Activated CD4-positive, alpha-beta memory T cell treated with anti-CD3 and anti-CD28 coated beads for 36 hours (primary cell): ENCODE results near the gene SGF29. TPM values are rescaled to one million over a fixed set of nuclear protein-coding genes. Genes with fewer than 3 reads are reported as not detected.
"Not testable (repeated sequence)": the region's sequence is repeated elsewhere in the genome, so short reads cannot be mapped to it uniquely, and the experiment has no call there.

Experiments used
- CTCF ChIA-PET: fragments of 350-600 bp; sonication (Branson Sonifier 250); formaldehyde crosslinking; loops from one replicate; lab custom pipeline; 2021; ENCODE audit warnings: antibody characterized with exemption, inconsistent platforms; lab: Charles Lee
- POLR2A ChIA-PET: fragments of 350-600 bp; sonication (Branson Sonifier 250); formaldehyde crosslinking; loops from one replicate; lab custom pipeline; 2021; ENCODE audit warnings: antibody characterized with exemption; lab: Charles Lee
- DNase-seq: peaks from one replicate; pipeline ENCODE4 v3.0.0-alpha.2; 2020
- H3K27ac Mint-ChIP-seq: one replicate; pipeline ENCODE4 v1.8.0; 2021; ENCODE audit warnings: mixed read lengths
- H3K27me3 Mint-ChIP-seq: one replicate; pipeline ENCODE4 v1.8.0; 2021; ENCODE audit warnings: mixed read lengths
- H3K36me3 Mint-ChIP-seq: one replicate; pipeline ENCODE4 v1.8.0; 2021; ENCODE audit warnings: mixed read lengths
- H3K4me1 Mint-ChIP-seq: one replicate; pipeline ENCODE4 v1.8.0; 2021; ENCODE audit warnings: low read depth, mixed read lengths
- H3K4me3 Mint-ChIP-seq: one replicate; pipeline ENCODE4 v1.8.0; 2021; ENCODE audit warnings: mild to moderate bottlenecking, mixed read lengths
- H3K9me3 Mint-ChIP-seq: one replicate; pipeline ENCODE4 v1.8.0; 2021; ENCODE audit warnings: mixed read lengths
- intact Hi-C: fragments of 100-400 bp; cut with micrococcal nuclease; formaldehyde crosslinking; loops from one replicate; pipeline ENCODE4 v1.15.1; 2023
- total RNA-seq, 2 experiments: library from RNA; stranded (reverse); gene quantifications; one replicate each; pipeline ENCODE4 v1.2.3, GENCODE V29; 2021

The SGF29 gene
- total RNA-seq, 2 experiments from 2014 or later: 17.8 to 18.5 TPM

- DNase-seq: no peak
- Mint-ChIP-seq H3K4me3 (no peak overlapping the region), H3K27ac (no peak overlapping the region), H3K4me1 (no peaks in the 10 kb centered on the region), H3K27me3 (no peaks in the 10 kb centered on the region), H3K36me3 (peaks cover 9% of the 10 kb centered on the region), H3K9me3 (no peaks in the 10 kb centered on the region)
- intact Hi-C loops: no loop called here
- CTCF ChIA-PET: no interaction called here
- POLR2A ChIA-PET: no interaction called here
Observed at GRCh38 chr16:28591355-28591754, 37.6 kb downstream of the SGF29 start.

- H3K4me1 Mint-ChIP-seq: no peaks in the 10 kb centered on the region
- ChIA-PET CTCF (no interaction called here), POLR2A (no interaction called here)
- DNase-seq: no peak
- no peak overlapping the region for H3K27ac Mint-ChIP-seq
- no peak overlapping the region for H3K4me3 Mint-ChIP-seq
- no peaks in the 10 kb centered on the region for H3K27me3 Mint-ChIP-seq
- peaks cover 4% of the 10 kb centered on the region for H3K36me3 Mint-ChIP-seq
- intact Hi-C loops: no loop called here
- no peaks in the 10 kb centered on the region for H3K9me3 Mint-ChIP-seq
Observed at GRCh38 chr16:28592511-28592910, 38.8 kb downstream of the SGF29 start.

GRCh38 chr16:28592979-28593553, 39.3 kb downstream of the SGF29 start:
- CTCF ChIA-PET: no interaction called here
- no peaks in the 10 kb centered on the region for H3K9me3 Mint-ChIP-seq

GRCh38 chr16:28595451-28595850, 41.7 kb downstream of the SGF29 start:
- H3K36me3 Mint-ChIP-seq, H3K27ac Mint-ChIP-seq, DNase-seq, CTCF ChIA-PET, H3K4me3 Mint-ChIP-seq, H3K9me3 Mint-ChIP-seq, H3K27me3 Mint-ChIP-seq, intact Hi-C loops, H3K4me1 Mint-ChIP-seq: not testable (repeated sequence)
- POLR2A ChIA-PET: interaction anchor here (0.6 kb wide), 1 partner anchor 71 kb away, joined by 3 read pairs; no protein-coding TSS in a partner anchor

More at GRCh38 chr16:28592979-28593553, 39.3 kb downstream of the SGF29 start:
- Mint-ChIP-seq H3K4me1 (no peaks in the 10 kb centered on the region), H3K36me3 (peaks cover 4% of the 10 kb centered on the region), H3K4me3 (no peak overlapping the region), H3K27me3 (no peaks in the 10 kb centered on the region), H3K27ac (no peak overlapping the region)
- DNase-seq: no peak
- intact Hi-C loops: no loop called here
- POLR2A ChIA-PET: no interaction called here

GRCh38 chr16:28596115-28596630, 42.5 kb downstream of the SGF29 start:
- Mint-ChIP-seq H3K4me3 (no peak overlapping the region), H3K27me3 (no peaks in the 10 kb centered on the region), H3K27ac (no peak overlapping the region), H3K4me1 (no peaks in the 10 kb centered on the region), H3K9me3 (no peaks in the 10 kb centered on the region), H3K36me3 (no peaks in the 10 kb centered on the region)
- ChIA-PET POLR2A (interaction anchor here (0.6 kb wide), 1 partner anchor 71 kb away, joined by 3 read pairs; no protein-coding TSS in a partner anchor), CTCF (no interaction called here)
- DNase-seq: no peak
- intact Hi-C loops: no loop called here

GRCh38 chr16:28596840-28597691, 43.3 kb downstream of the SGF29 start, which contains the start of gene SULT1A2:
Gene SULT1A2 (minus strand): TSS chr16:28597050. CDS start chr16:28595930, 1,120 bp downstream.
- DNase-seq: no peak
- ChIA-PET POLR2A (no interaction called here), CTCF (no interaction called here)
- no peaks in the 10 kb centered on the region for H3K27me3 Mint-ChIP-seq
- no peaks in the 10 kb centered on the region for H3K36me3 Mint-ChIP-seq
- H3K4me1 Mint-ChIP-seq: no peaks in the 10 kb centered on the region
- no peak within 1 kb of the TSS for H3K4me3 Mint-ChIP-seq
- H3K27ac Mint-ChIP-seq: no peak within 1 kb of the TSS
- intact Hi-C loops: no loop called here
- H3K9me3 Mint-ChIP-seq: no peaks in the 10 kb centered on the region

- ChIA-PET POLR2A (no interaction called here), CTCF (interaction anchor here (0.9 kb wide), 1 partner anchor 24 kb away, joined by 3 read pairs; no protein-coding TSS in a partner anchor)
- Mint-ChIP-seq H3K27ac (no peak overlapping the region), H3K27me3 (no peaks in the 10 kb centered on the region), H3K4me3 (no peak overlapping the region), H3K36me3 (no peaks in the 10 kb centered on the region), H3K4me1 (no peaks in the 10 kb centered on the region), H3K9me3 (no peaks in the 10 kb centered on the region)
- intact Hi-C loops: no loop called here
- no peak for DNase-seq
Observed at GRCh38 chr16:28597692-28598261, 44.1 kb downstream of the SGF29 start.

GRCh38 chr16:28599377-28600285, 45.9 kb downstream of the SGF29 start:
- DNase-seq, H3K4me3 Mint-ChIP-seq, POLR2A ChIA-PET, H3K27ac Mint-ChIP-seq, H3K4me1 Mint-ChIP-seq, CTCF ChIA-PET, H3K27me3 Mint-ChIP-seq, intact Hi-C loops, H3K36me3 Mint-ChIP-seq, H3K9me3 Mint-ChIP-seq: not testable (repeated sequence)

GRCh38 chr16:28600965-28601364, 47.2 kb downstream of the SGF29 start:
- POLR2A ChIA-PET, CTCF ChIA-PET, intact Hi-C loops, DNase-seq, H3K9me3 Mint-ChIP-seq, H3K27ac Mint-ChIP-seq, H3K4me1 Mint-ChIP-seq, H3K36me3 Mint-ChIP-seq, H3K4me3 Mint-ChIP-seq, H3K27me3 Mint-ChIP-seq: not testable (repeated sequence)

GRCh38 chr16:28601589-28601988, 47.9 kb downstream of the SGF29 start:
- H3K4me3 Mint-ChIP-seq, H3K9me3 Mint-ChIP-seq, H3K27ac Mint-ChIP-seq, intact Hi-C loops, H3K27me3 Mint-ChIP-seq, H3K4me1 Mint-ChIP-seq, POLR2A ChIA-PET, CTCF ChIA-PET, DNase-seq, H3K36me3 Mint-ChIP-seq: not testable (repeated sequence)

GRCh38 chr16:28602062-28602461, 48.3 kb downstream of the SGF29 start:
- H3K9me3 Mint-ChIP-seq, H3K27ac Mint-ChIP-seq, H3K36me3 Mint-ChIP-seq, POLR2A ChIA-PET, CTCF ChIA-PET, H3K4me1 Mint-ChIP-seq, H3K4me3 Mint-ChIP-seq, DNase-seq, H3K27me3 Mint-ChIP-seq, intact Hi-C loops: not testable (repeated sequence)
